Upper lobe of left lung (tissue), 6 donors: ENCODE measurements around the gene HPD. TPM values are rescaled to one million over a fixed set of nuclear protein-coding genes. Genes with fewer than 3 reads are reported as not detected.
A peak's percentile ranks its signal among the peaks of the same experiment; 100 is the strongest.
"Not testable (repeated sequence)": the region's sequence is repeated elsewhere in the genome, so short reads cannot be mapped to it uniquely, and the experiment has no call there.

Experiments used
- ATAC-seq, 2 donors: fragments of 200-7000 bp; cut with Tn5 transposase; one replicate each; pipeline ENCODE4 v1.9.1; 2022; ENCODE audit warnings: mild to moderate bottlenecking in 2 of 2, moderate library complexity in 2 of 2; ENCODE audit not compliant: low FRiP score in 2 of 2
- DNase-seq, 2 donors: peaks; one replicate each; pipeline ENCODE4 v3.0.0-alpha.2; 2019 to 2020
- H3K27ac ChIP-seq, 4 donors: fragments of 200-600 bp; sonication (generic); one replicate each; pipeline ENCODE4 v1.5.1; 2016 to 2019
- H3K27me3 ChIP-seq, 4 donors: fragments of 200-600 bp; sonication (generic); one replicate each; pipeline ENCODE4 v1.5.1; 2017 to 2019
- H3K36me3 ChIP-seq, 4 donors: fragments of 200-600 bp; sonication (generic); one replicate each; pipeline ENCODE4 v1.5.1; 2016 to 2019
- H3K4me1 ChIP-seq, 4 donors: fragments of 200-600 bp; sonication (generic); one replicate each; pipeline ENCODE4 v1.5.1; 2018 to 2019
- H3K4me3 ChIP-seq, 4 donors: fragments of 200-600 bp; sonication (generic); one replicate each; pipeline ENCODE4 v1.5.1; 2017 to 2019; ENCODE audit warnings: mild to moderate bottlenecking in 2 of 4, moderate library complexity in 1 of 4
- H3K9me3 ChIP-seq, 4 donors: fragments of 200-600 bp; sonication (generic); one replicate each; pipeline ENCODE4 v1.5.1; 2018 to 2019
- CTCF ChIP-seq, 6 experiments: fragments of 450-650 bp in 4 of 6; fragments of 200-600 bp in 2 of 6; sonication (generic) in 2 of 6; IDR thresholded peaks; one replicate each; pipeline ENCODE4 v1.5.1; 2016 to 2019; ENCODE audit warnings: antibody characterized with exemption in 6 of 6
- EP300 ChIP-seq, 4 donors: sonication (generic); formaldehyde crosslinking; IDR thresholded peaks; one replicate each; pipeline ENCODE4 v1.5.1; 2017; ENCODE audit warnings: antibody characterized with exemption in 4 of 4, control low read depth in 2 of 4
- POLR2A ChIP-seq, 4 donors: fragments of 450-650 bp; IDR thresholded peaks; one replicate each; pipeline ENCODE4 v1.5.1; 2016 to 2017; ENCODE audit warnings: antibody characterized with exemption in 4 of 4, mild to moderate bottlenecking in 2 of 4
- POLR2AphosphoS5 ChIP-seq, 2 donors: sonication (generic); formaldehyde crosslinking; IDR thresholded peaks; one replicate each; pipeline ENCODE4 v1.5.1; 2017; ENCODE audit warnings: antibody characterized with exemption in 2 of 2
- WGBS, 2 donors: methylation state at CpG; one replicate each; pipeline ENCODE4 v1.1.5; 2017 to 2018; 5-methylcytosine and 5-hydroxymethylcytosine counted together
- total RNA-seq, 6 donors: library from RNA; depleted of rRNA in 4 of 6; stranded (reverse); fragments of >200 nt in 4 of 6; gene quantifications; one replicate each; pipeline versions ENCODE4 v1.1.0 to v1.2.1, GENCODE V29; 2016 to 2021
- donor health status: DM: no; HTN: no; CAD: no; lungs with moderate emphysema.
- donor health status: DM: no; HTN: yes; CAD: no; lungs with severe emphysema.

The HPD gene
- total RNA-seq, 6 donors from 2014 or later = 1.1 to 7.3 (median 1.7) TPM; not detected in 1

- Histone ChIP-seq H3K4me1 (peaks cover 0 to 5% (median 0%) of the 10 kb centered on the region in 4 donors), H3K27me3 (no peaks in the 10 kb centered on the region), H3K36me3 (no peaks in the 10 kb centered on the region), H3K27ac (no peak overlapping the region), H3K9me3 (no peaks in the 10 kb centered on the region), H3K4me3 (no peak overlapping the region)
- no peak for DNase-seq
- TF ChIP-seq EP300 (IDR thresholded peaks at IDR 0.05) (no peak), POLR2AphosphoS5 (IDR thresholded peaks at IDR 0.05) (no peak), CTCF (IDR thresholded peaks at IDR 0.05) (no peak), POLR2A (IDR thresholded peaks at IDR 0.05) (no peak)
- ATAC-seq = no peak
- WGBS, 2 donors = 72 to 75% methylated on average over 6 of the region's 6 CpGs
These were observed 15.4 kb upstream of the HPD start for GRCh38 chr12:121874071-121874470.

GRCh38 chr12:121873216-121873569 lies 14.5 kb upstream of the HPD start:
- 79 to 86% methylated on average over 6 of the region's 6 CpGs for WGBS, 2 donors
- no peak overlapping the region for H3K27ac ChIP-seq
- DNase-seq (no peak), ATAC-seq (no peak)
- no peaks in the 10 kb centered on the region for H3K27me3 ChIP-seq
- no peak for TF ChIP-seq POLR2A (IDR thresholded peaks at IDR 0.05)
- TF ChIP-seq POLR2AphosphoS5 (IDR thresholded peaks at IDR 0.05) = no peak
- no peak for TF ChIP-seq EP300 (IDR thresholded peaks at IDR 0.05)
- TF ChIP-seq CTCF (IDR thresholded peaks at IDR 0.05) = no peak
- H3K4me3 ChIP-seq = no peak overlapping the region
- H3K36me3 ChIP-seq = no peaks in the 10 kb centered on the region
- H3K4me1 ChIP-seq = peaks cover 0 to 5% (median 0%) of the 10 kb centered on the region in 4 donors
- H3K9me3 ChIP-seq = no peaks in the 10 kb centered on the region

- peak in 1 of 2 donors; percentile 38 for ATAC-seq
- no peak for TF ChIP-seq EP300 (IDR thresholded peaks at IDR 0.05)
- no peak for TF ChIP-seq POLR2A (IDR thresholded peaks at IDR 0.05)
- TF ChIP-seq CTCF (IDR thresholded peaks at IDR 0.05) = no peak
- no peak for TF ChIP-seq POLR2AphosphoS5 (IDR thresholded peaks at IDR 0.05)
- Histone ChIP-seq H3K4me1 (peaks cover 0 to 5% (median 0%) of the 10 kb centered on the region in 4 donors), H3K27ac (no peak overlapping the region), H3K27me3 (no peaks in the 10 kb centered on the region), H3K36me3 (no peaks in the 10 kb centered on the region), H3K4me3 (no peak overlapping the region), H3K9me3 (no peaks in the 10 kb centered on the region)
- WGBS, 2 donors = 51 to 67% methylated on average over 4 to 5 of the region's 5 CpGs
- no peak for DNase-seq
These were observed 14.0 kb upstream of the HPD start for GRCh38 chr12:121872546-121873215.

GRCh38 chr12:121871467-121871866 lies 12.8 kb upstream of the HPD start:
- DNase-seq = no peak
- H3K9me3 ChIP-seq = no peaks in the 10 kb centered on the region
- no peak overlapping the region for H3K4me3 ChIP-seq
- H3K27me3 ChIP-seq = no peaks in the 10 kb centered on the region
- TF ChIP-seq CTCF (IDR thresholded peaks at IDR 0.05) = no peak
- TF ChIP-seq POLR2AphosphoS5 (IDR thresholded peaks at IDR 0.05) = no peak
- H3K4me1 ChIP-seq = peaks cover 0 to 5% (median 0%) of the 10 kb centered on the region in 4 donors
- H3K36me3 ChIP-seq = no peaks in the 10 kb centered on the region
- WGBS, 2 donors = 79 to 81% methylated on average over 2 to 3 of the region's 3 CpGs
- ATAC-seq = peak; percentile 29 to 35
- no peak overlapping the region for H3K27ac ChIP-seq

GRCh38 chr12:121869229-121869628 lies 10.6 kb upstream of the HPD start:
- H3K36me3 ChIP-seq, H3K4me1 ChIP-seq, H3K9me3 ChIP-seq, DNase-seq, H3K27ac ChIP-seq, H3K4me3 ChIP-seq, H3K27me3 ChIP-seq, ATAC-seq: not testable (repeated sequence)
- 96 to 99% methylated on average over 6 to 8 of the region's 8 CpGs for WGBS, 2 donors
